Smooth muscle cell (in vitro differentiated cells): ENCODE data around the gene ITIH3. TPM values are rescaled to one million over a fixed set of nuclear protein-coding genes. Genes with fewer than 3 reads are reported as not detected.

Source experiments
- DNase-seq: peaks from one replicate; lab custom pipeline; 2025; ENCODE audit not compliant: unreplicated experiment; lab: John Stamatoyannopoulos, UW
- H2AFZ ChIP-seq: fragments of 200-600 bp; sonication (generic); 2 replicates; pipeline ENCODE4 v1.6.0; 2016; ENCODE audit warnings: antibody characterized with exemption, low read depth, mild to moderate bottlenecking
- H3F3A ChIP-seq: fragments of 200-600 bp; sonication (generic); 2 replicates; pipeline ENCODE4 v1.6.0; 2017; ENCODE audit warnings: antibody characterized with exemption, low read depth
- H3K27ac ChIP-seq: fragments of 200-600 bp; sonication (generic); 2 replicates; pipeline ENCODE4 v1.5.1; 2016; ENCODE audit warnings: low read depth, mild to moderate bottlenecking
- H3K27me3 ChIP-seq: fragments of 200-600 bp; sonication (generic); 2 replicates; pipeline ENCODE4 v1.6.1; 2016; ENCODE audit warnings: low read depth, mild to moderate bottlenecking
- H3K36me3 ChIP-seq: fragments of 200-600 bp; sonication (generic); 2 replicates; pipeline ENCODE4 v1.5.1; 2016; ENCODE audit warnings: low read depth
- H3K4me1 ChIP-seq: fragments of 200-600 bp; sonication (generic); 2 replicates; pipeline ENCODE4 v1.5.1; 2016; ENCODE audit warnings: low read depth
- H3K4me2 ChIP-seq: fragments of 200-600 bp; sonication (generic); 2 replicates; pipeline ENCODE4 v1.6.0; 2016; ENCODE audit warnings: mild to moderate bottlenecking
- H3K4me3 ChIP-seq: fragments of 200-600 bp; sonication (generic); 2 replicates; pipeline ENCODE4 v1.5.1; 2016; ENCODE audit warnings: mild to moderate bottlenecking
- H3K79me2 ChIP-seq: fragments of 200-600 bp; sonication (generic); 2 replicates; pipeline ENCODE4 v1.6.0; 2016; ENCODE audit warnings: low read depth, mild to moderate bottlenecking
- H3K9ac ChIP-seq: fragments of 200-600 bp; sonication (generic); 2 replicates; pipeline ENCODE4 v1.6.0; 2016; ENCODE audit warnings: low read depth
- H3K9me3 ChIP-seq: fragments of 200-600 bp; sonication (generic); replicated peaks from 2 replicates; pipeline ENCODE4 v1.5.1; 2016; ENCODE audit warnings: low read depth
- H4K20me1 ChIP-seq: fragments of 200-600 bp; sonication (generic); 2 replicates; pipeline ENCODE4 v1.6.0; 2016; ENCODE audit warnings: low read depth
- WGBS: methylation state at CpG from one replicate; pipeline ENCODE4 v1.1.7; 2016; ENCODE audit warnings: low lambda C conversion rate; 5-methylcytosine and 5-hydroxymethylcytosine counted together
- polyA plus RNA-seq: library from polyadenylated mRNA; unstranded; fragments of >200 nt; fragmentation: Nextera tagmentation; extraction: Ambion mirVana; gene quantifications from 2 replicates; pipeline ENCODE4 v1.2.1, GENCODE V29; 2016
- total RNA-seq: library from RNA; depleted of rRNA; stranded (reverse); fragments of >200 nt; gene quantifications from 2 replicates; pipeline ENCODE4 v1.2.3, GENCODE V29; 2014
- TF ChIP-seq, protein P1 (sequence below): fragments of 200-600 bp; sonication (generic); IDR thresholded peaks from 2 replicates; pipeline ENCODE4 v1.5.1; 2017; ENCODE audit warnings: borderline replicate concordance, mild to moderate bottlenecking, antibody characterized with exemption; ENCODE audit not compliant: insufficient read depth, poor library complexity, severe bottlenecking

ITIH3 gene
- total and polyA plus RNA-seq, 2 experiments from 2014 or later = not detected

DNA sequence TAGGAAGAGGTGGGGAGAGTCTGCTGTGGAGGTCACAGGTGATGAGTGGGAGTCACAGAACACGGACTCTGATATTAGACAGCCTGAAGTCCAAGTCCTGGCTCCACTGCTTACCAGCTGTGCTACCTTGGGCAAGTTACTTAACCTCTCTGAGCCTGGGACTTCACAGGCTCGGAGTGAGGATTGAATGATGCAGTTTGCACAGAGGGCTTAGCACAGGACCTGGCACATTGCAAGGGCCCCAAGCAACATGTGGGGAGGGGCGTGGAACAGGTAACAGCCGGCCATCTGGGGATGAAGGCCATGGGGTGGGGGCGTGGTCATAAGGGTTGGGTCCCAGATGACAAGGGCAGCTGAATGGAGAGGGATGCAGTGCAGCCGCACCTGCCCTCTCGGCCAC is 4.3 kb upstream of the ITIH3 start:
- Histone ChIP-seq H4K20me1 (no peaks in the 10 kb centered on the region), H3K4me3 (no peak overlapping the region), H3K9ac (no peak overlapping the region), H3K27me3 (no peaks in the 10 kb centered on the region), H3K9me3 (no peaks in the 10 kb centered on the region), H3K27ac (no peak overlapping the region), H3K4me2 (no peak overlapping the region), H3K36me3 (no peaks in the 10 kb centered on the region), H3F3A (no peaks in the 10 kb centered on the region), H3K79me2 (no peaks in the 10 kb centered on the region), H2AFZ (no peak overlapping the region), H3K4me1 (no peaks in the 10 kb centered on the region)
- WGBS = 83% methylated on average over 7 of the region's 7 CpGs
- TF ChIP-seq, protein P1, sequence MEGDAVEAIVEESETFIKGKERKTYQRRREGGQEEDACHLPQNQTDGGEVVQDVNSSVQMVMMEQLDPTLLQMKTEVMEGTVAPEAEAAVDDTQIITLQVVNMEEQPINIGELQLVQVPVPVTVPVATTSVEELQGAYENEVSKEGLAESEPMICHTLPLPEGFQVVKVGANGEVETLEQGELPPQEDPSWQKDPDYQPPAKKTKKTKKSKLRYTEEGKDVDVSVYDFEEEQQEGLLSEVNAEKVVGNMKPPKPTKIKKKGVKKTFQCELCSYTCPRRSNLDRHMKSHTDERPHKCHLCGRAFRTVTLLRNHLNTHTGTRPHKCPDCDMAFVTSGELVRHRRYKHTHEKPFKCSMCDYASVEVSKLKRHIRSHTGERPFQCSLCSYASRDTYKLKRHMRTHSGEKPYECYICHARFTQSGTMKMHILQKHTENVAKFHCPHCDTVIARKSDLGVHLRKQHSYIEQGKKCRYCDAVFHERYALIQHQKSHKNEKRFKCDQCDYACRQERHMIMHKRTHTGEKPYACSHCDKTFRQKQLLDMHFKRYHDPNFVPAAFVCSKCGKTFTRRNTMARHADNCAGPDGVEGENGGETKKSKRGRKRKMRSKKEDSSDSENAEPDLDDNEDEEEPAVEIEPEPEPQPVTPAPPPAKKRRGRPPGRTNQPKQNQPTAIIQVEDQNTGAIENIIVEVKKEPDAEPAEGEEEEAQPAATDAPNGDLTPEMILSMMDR = no peak
- DNase-seq = no peak

GRCh38 chr3:52790741-52791140 is 3.9 kb upstream of the ITIH3 start:
- H3K27me3 ChIP-seq = no peaks in the 10 kb centered on the region
- no peaks in the 10 kb centered on the region for H3F3A ChIP-seq
- no peak overlapping the region for H3K27ac ChIP-seq
- H4K20me1 ChIP-seq = no peaks in the 10 kb centered on the region
- no peaks in the 10 kb centered on the region for H3K36me3 ChIP-seq
- no peak overlapping the region for H3K4me2 ChIP-seq
- H3K79me2 ChIP-seq = no peaks in the 10 kb centered on the region
- H3K9ac ChIP-seq = no peak overlapping the region
- H3K9me3 ChIP-seq = no peaks in the 10 kb centered on the region
- TF ChIP-seq, protein P1 = no peak
- no peaks in the 10 kb centered on the region for H3K4me1 ChIP-seq
- no peak overlapping the region for H3K4me3 ChIP-seq
- WGBS = 97% methylated on average over 13 of the region's 13 CpGs
- DNase-seq = no peak
- no peak overlapping the region for H2AFZ ChIP-seq

DNA sequence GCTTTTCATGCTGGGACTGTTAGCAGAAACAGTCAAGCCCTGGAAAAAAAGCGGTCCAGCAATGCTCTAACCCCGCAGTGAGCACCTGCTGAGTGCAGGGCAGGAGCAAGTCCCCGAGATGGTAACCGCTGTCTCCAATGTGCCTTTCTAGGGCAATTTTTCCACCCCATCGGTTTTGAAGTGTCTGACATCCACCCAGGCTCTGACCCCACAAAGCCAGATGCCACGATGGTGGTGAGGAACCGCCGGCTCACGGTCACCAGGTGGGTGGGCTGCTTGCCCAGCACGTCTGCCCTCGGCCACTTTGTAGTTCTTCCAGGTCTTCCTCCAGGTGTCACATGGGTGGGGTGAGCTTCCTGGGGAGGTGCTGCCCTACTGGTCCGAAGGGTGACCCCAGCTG is 3.2 kb upstream of the ITIH3 start:
- WGBS = 86% methylated on average over 12 of the region's 12 CpGs
- no peak for DNase-seq
- TF ChIP-seq, protein P1 = no peak
- Histone ChIP-seq H4K20me1 (no peaks in the 10 kb centered on the region), H3K27ac (no peak overlapping the region), H3K9ac (no peak overlapping the region), H2AFZ (no peak overlapping the region), H3F3A (no peaks in the 10 kb centered on the region), H3K36me3 (no peaks in the 10 kb centered on the region), H3K4me2 (no peak overlapping the region), H3K27me3 (no peaks in the 10 kb centered on the region), H3K79me2 (no peaks in the 10 kb centered on the region), H3K4me3 (no peak overlapping the region), H3K9me3 (no peaks in the 10 kb centered on the region), H3K4me1 (no peaks in the 10 kb centered on the region)

GRCh38 chr3:52791928-52792327 is 2.7 kb upstream of the ITIH3 start:
- Histone ChIP-seq H3K4me1 (no peaks in the 10 kb centered on the region), H3K4me3 (no peak overlapping the region), H2AFZ (no peak overlapping the region), H4K20me1 (no peaks in the 10 kb centered on the region), H3K36me3 (no peaks in the 10 kb centered on the region), H3K4me2 (no peak overlapping the region), H3K27ac (no peak overlapping the region), H3K27me3 (no peaks in the 10 kb centered on the region), H3K9ac (no peak overlapping the region), H3K79me2 (no peaks in the 10 kb centered on the region), H3F3A (no peaks in the 10 kb centered on the region), H3K9me3 (no peaks in the 10 kb centered on the region)
- TF ChIP-seq, protein P1 = no peak
- no peak for DNase-seq
- WGBS = 88% methylated on average over 4 of the region's 4 CpGs
